Fibroblast of upper back skin (primary cell): ENCODE data around the gene ZIM2.
A peak's percentile ranks its signal among the peaks of the same experiment; 100 is the strongest.

Experiments used
- DNase-seq: peaks from one replicate; pipeline ENCODE4 v3.0.0-alpha.2; 2013

ZIM2 gene

DNA sequence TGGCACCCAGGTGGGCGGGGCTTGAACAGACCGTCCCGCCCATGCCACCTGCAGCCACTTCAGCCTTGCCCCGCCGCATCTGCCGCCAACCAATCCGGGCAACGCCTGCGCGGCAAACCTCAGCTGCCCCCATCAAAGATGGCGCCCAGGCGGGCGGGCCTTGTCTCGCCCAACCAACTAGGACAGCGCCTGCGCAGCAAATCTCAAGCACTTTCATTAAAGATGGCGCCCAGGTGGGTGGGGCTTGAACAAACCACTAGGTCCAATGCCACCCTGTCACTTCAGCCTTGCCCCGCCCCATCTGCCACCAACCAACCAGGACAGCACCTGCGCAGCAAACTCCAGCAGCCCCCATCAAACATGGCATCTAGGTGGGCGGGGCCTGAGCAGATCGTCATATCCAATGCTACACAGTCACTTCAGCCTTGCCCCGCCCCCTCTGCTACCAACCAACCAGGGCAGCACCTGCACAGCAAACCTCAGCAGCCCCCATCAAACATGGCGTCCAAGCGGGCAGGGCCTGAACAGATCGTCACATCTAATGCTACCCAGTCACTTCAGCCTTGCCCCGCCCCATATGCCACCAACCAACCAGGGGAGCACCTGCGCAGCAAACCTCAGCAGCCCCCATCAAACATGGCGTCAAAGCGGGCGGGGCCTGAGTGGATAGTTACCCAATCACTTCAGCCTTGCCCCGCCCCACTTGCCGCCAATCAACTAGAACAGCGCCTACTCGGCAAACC is 1.4 kb downstream of the ZIM2 start:
- peak; percentile 89 for DNase-seq

DNA sequence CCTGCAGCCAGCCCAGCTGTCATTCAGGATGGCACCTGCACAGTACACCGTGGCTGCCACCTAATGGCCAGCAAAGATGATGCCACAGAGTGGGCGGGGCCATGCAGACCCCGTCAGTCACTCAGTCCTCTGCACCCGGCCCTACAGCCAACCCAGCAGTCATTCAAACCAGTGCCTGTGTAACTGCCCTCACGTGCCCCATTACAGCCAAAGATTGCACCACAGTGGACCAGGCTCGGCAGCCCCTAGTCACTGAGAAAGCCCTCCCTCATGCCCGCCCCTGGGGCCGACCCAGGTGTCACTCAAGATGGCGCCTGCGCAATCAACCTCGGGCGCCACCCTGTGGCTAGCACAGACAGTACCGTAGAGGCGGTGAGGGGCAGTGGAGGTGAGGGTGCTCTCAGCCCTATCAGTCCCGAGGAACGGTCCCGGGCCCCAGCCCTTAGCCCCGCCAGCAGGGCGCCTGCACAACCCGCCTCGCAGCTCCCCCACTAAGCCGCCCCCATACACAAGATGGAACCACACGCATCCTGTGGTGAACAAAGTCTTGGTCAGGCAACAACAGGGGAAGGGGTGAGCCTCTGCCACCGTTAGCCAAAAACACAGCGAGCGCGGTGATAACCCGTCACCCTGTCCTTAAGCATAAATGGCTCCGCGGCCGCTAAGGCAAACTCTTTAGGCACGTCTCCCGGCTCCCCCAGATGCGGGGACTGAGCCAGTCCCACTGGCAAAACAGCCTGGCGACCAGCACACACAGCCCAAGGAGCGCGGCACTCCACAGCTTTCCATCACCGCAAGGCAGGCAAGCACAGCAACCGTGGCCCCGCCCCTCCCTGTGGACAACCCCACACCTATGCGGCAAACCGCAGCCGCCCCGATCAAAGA is 2.3 kb downstream of the ZIM2 start:
- DNase-seq = peak; percentile 37

- DNase-seq = peak; percentile 20
Observed at GRCh38 chr19:56837492-56838023, 3.0 kb downstream of the ZIM2 start.

DNA sequence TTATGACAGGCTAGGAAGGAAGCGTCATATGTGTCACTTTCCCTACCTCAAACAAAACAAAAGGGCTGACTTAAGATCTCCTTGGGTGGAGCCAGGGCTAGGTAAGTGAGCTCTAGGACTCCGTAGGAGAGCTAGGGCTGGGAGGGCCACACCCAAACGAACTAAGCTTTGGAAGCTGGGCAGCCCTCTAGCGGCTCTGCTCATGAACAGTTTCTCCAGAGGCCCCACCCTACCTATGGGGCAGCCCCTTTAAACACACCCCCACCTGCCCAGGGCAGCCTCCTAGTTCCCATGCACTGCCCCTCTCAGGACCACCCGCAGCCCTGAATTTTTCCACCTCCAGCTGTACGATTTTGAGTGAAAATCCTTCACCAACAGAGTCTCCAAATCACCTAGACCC is 3.5 kb downstream of the ZIM2 start:
- no peak for DNase-seq

DNA sequence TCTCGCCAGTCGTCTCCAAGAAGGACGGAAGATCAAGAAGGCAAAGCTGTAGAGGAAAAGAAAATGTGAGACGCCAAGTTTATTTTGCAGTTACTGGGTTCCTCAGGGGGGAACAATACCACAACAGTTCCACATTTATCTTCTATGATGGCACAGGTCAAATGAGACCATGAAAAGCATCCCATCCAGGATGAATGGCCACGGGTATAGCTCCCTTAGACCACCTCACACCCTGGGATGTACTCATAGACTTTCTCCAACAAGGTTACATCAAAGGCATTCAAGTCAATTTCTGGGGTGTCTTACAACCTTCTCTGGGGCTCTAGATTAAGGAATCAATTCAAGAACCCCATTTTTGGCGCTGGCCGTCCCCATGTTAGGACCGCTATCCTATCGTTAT is 4.5 kb downstream of the ZIM2 start:
- DNase-seq = no peak

GRCh38 chr19:56835401-56835800 is 5.1 kb downstream of the ZIM2 start:
- DNase-seq = no peak

DNA sequence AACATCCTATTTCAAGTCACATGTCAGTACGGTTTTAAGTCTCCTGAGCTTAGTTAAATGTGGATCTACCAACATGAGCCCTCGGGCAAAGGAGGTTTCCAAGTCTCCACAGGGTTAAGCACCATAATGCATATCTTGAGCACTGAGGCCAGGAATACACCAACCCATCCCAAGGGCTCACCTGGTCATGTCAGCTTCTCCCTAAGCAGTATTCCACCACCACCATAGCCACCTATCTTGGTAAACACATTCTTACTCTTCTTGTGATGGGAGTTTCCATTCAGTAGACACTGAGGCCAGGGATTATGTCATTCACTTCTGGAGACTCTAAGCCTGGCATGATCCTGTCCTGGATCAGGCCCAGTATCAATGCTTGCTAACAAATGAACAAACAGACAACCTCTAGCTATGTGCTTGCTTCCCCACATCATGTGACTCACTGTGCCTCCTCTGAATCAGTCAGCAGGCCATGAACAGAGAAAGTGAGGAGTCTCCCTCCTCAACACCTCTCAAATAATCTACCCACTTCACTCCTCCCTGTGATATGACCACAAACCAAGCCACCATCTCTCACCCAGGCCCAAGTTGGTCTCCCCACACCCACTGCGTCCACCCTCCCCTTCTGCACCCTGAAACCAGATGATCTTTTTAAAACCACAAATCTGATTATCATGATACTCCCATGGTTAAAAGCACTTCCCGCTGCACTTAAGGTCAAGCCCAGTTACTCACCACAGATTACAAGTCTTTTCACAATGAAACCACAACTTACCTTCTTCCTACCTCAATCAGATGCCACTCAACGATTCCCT is 5.8 kb downstream of the ZIM2 start:
- no peak for DNase-seq

DNA sequence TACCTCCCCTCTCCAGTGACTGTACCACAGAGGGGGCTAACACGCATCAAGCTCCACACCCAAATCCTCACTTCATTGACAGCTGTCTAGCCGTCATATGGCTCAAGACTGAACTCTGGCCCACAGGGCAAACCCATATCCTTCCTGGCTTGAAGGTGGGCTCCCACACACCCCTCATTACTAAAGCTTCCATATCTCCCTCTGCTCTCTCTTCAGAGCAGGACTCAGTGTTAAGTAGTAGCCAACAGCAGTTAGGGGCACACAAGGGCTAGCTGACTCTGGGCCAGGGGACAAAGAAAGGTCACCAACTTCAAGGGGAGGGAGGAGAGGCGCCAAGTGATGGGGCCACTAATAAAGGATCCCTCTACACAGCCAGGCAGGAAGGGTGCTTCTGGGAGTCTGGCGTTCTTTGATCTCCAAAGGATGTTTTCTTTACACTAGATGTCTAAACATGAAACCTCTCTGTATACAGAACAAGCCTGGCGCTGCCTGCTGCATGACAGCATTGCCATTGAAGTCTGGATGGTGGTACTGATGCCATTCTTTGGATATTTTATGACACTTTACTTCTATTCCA is 8.1 kb downstream of the ZIM2 start:
- DNase-seq = no peak

DNA sequence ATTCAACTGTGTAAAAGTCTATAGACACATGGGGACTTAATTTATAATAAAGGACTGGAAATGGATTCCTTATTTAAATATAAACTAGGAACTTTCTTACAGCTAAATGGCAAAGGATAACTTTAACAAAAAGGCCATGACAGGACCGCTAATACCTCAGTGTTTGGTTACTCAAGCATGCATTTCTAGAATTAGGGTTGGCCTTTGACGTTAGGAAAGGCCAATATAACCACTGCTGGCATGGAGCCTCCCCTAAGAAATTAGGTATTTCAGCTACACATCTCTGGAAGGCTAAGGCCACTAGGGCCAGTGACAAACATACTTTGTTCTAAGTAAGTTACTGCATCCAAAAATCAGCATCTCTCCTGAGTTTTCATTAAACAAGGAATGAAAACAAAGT is 9.3 kb downstream of the ZIM2 start:
- no peak for DNase-seq

DNA sequence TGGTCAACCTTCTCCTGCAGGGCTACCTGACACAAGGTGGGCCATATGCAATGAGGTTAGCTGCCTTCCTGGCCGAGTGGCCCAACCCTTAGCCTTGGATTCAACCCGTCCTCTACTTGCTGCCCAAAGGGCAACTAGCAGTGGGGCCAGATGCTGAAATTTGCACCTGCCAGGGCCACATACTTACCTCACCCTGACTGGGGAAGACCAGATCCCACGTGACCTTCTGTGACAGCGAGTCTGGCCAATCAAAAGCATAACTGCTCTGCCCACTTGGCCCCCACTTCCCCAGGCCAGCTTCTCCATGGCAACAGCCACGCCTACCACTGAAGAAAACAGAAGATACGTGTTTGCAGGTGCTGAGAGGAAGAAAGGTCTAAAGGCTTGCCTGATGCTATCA is 10.9 kb downstream of the ZIM2 start:
- no peak for DNase-seq

- DNase-seq = no peak
Observed at GRCh38 chr19:56827708-56828107, 12.8 kb downstream of the ZIM2 start.

- no peak for DNase-seq
Observed at GRCh38 chr19:56823956-56824355, 16.6 kb downstream of the ZIM2 start.

DNA sequence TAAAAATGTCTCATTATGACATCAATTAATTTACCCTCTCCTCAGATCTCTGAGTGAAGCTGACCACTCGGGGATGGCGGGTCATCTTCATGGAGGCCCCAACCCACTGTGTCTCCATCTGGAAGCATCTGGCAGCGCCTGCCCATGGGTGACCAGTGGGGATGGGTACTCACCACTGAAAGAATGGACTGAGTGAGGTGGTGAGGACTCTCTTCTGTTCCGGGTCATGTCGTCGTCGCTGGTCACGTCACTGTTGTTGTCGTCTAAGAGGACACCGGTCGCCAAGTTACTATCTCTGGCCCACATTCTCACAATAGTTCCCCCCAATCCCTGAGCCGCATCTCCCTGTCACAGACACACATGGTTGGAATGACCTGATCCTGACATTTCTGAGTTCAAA is 17.1 kb downstream of the ZIM2 start:
- no peak for DNase-seq

GRCh38 chr19:56822755-56823154 is 17.8 kb downstream of the ZIM2 start:
- no peak for DNase-seq

GRCh38 chr19:56821675-56822074 is 18.9 kb downstream of the ZIM2 start:
- no peak for DNase-seq

DNA sequence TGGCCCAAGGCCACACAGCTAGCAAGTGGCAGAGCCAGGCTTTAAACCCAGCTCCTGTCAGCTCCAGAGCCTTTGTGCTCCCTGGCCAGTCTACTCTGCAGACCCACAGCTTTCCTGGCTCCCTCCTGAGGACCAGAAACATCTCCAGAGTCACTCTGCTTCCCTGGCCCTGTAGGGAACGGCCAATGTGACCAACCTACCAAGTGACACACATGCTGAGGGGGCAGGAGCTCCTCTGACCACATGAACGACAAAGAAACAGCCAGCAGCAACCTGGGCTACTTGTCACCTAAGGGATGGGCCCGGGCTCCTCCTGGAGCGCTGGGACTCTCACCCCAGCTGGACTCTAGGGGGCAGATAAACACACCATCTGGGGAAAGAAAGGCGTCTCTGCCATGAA is 19.3 kb downstream of the ZIM2 start:
- no peak for DNase-seq

DNA sequence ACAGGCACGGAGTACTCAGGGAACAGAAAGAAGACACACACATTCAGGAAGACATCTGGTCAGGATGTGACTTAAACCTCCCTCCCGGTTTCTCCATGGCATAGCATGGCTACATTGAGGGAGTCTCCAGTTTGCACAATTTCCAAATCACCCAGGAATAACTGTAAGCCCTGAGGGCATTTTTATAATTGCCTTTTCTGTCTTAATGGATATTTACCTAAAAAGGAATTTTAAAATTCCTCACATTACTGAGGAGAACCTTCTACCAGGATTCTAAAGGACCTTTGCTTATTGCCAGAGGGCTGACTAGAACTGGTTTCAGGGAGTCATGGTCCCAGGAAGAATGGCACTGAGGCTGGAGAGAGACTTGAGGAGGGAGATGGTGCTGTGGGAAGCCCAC is 21.4 kb downstream of the ZIM2 start:
- no peak for DNase-seq

- DNase-seq = no peak
Observed at GRCh38 chr19:56814656-56815055, 25.9 kb downstream of the ZIM2 start.

DNA sequence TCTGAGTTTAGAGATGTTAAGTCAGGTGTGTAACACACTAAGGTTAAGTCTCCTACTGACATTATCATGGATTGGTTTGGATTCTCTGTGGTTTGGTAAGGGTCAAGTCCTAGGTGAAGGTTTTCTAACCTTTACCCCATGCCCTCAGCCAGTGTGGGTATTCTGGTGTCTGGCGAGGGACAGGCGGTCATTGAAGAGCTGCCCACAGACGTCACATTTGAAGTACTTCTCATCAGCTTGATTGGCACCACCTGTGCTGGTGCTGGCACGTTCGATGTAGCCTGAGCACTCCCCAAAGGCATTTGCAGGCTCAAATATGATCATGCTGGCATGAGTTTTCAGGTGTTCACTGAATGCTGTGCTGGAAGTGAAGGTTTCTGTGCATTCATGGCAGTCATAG is 27.0 kb downstream of the ZIM2 start:
- no peak for DNase-seq

GRCh38 chr19:56811480-56811879 is 29.0 kb downstream of the ZIM2 start:
- no peak for DNase-seq

- no peak for DNase-seq
Observed at GRCh38 chr19:56810260-56810659, 30.3 kb downstream of the ZIM2 start.

DNA sequence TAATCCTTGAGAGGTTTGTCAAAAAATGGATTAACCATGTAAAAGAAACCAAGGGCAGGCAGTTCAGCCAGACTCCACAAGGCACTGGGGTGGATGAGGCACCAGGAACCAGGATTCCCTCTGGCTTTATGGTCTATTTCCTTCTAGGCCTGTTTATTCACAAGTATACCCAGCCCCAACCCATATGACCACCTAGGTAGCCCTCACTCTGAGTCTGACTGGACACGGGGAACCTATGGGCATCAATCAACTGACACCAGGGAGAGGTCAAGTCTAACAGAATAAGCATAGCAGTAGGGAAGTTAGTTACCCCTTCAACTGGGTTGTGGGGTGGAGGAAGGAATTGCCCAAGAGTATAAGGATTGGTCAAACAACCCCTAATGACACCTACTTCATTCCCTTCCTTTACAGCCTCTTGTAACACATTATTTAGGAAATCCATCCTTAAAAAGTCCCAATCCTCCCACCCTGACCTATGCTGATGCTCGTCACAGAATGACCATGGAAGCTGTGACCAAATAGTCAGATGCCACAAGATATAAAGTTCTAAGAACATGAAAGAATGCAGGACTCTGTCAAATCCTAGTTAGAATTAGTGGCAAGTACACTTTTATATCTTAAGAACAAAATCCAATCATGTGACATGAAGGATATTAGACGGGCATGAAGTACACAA is 31.7 kb downstream of the ZIM2 start:
- no peak for DNase-seq
